ENCODE measurements around the gene HACD4. TPM values are rescaled to one million over a fixed set of nuclear protein-coding genes. Genes with fewer than 3 reads are reported as not detected.

The HACD4 gene
- total RNA-seq, result 1.2 and 1.7 TPM in 2 replicates

GRCh38 chr9:21031091-21031807 lies at the start of gene HACD4:
TSS of gene HACD4 (minus strand) at chr9:21031640. CDS start at chr9:21031590, 50 bp downstream.

GRCh38 chr9:21077781-21078180 lies 46.3 kb upstream of the HACD4 start, which contains the start of gene IFNB1:
TSS of gene IFNB1 (minus strand) at chr9:21077942. CDS start at chr9:21077869, 73 bp downstream.

Other genes with a start within 250 kb of the HACD4 start
- gene IFNB1, start 46.3 kb upstream of the HACD4 start, total RNA-seq, result not detected in 2 replicates
- gene IFNW1, start 110.2 kb upstream of the HACD4 start, total RNA-seq, result not detected in 2 replicates
- gene IFNA21, start 135.0 kb upstream of the HACD4 start, total RNA-seq, result not detected in 2 replicates
- gene IFNA4, start 155.9 kb upstream of the HACD4 start, total RNA-seq, result not detected in 2 replicates
- not detected in 2 replicates for gene IFNA7, start 170.6 kb upstream of the HACD4 start, total RNA-seq
- not detected in 2 replicates for gene IFNA10, start 175.5 kb upstream of the HACD4 start, total RNA-seq
- gene IFNA16, start 185.7 kb upstream of the HACD4 start, total RNA-seq, result not detected in 2 replicates
- not detected in 2 replicates for gene IFNA17, start 196.6 kb upstream of the HACD4 start, total RNA-seq
- gene IFNA14, start 208.4 kb upstream of the HACD4 start, total RNA-seq, result not detected in 2 replicates

Measured in aortic smooth muscle cell (primary cell).